Suprapubic skin (tissue), 4 donors: Measurements from ENCODE around the gene CACNG7. TPM values are rescaled to one million over a fixed set of nuclear protein-coding genes. Genes with fewer than 3 reads are reported as not detected.

ENCODE experiments used
- DNase-seq, 2 donors: peaks; one replicate each; pipeline ENCODE4 v3.0.0-alpha.2; 2019; ENCODE audit warnings: low spot score in 2 of 2
- H3K27ac ChIP-seq: fragments of 200-600 bp; sonication (generic); one replicate; pipeline ENCODE4 v1.5.1; 2019
- H3K27me3 ChIP-seq: fragments of 200-600 bp; sonication (generic); one replicate; pipeline ENCODE4 v1.5.1; 2019
- H3K36me3 ChIP-seq: fragments of 200-600 bp; sonication (generic); one replicate; pipeline ENCODE4 v1.5.1; 2019
- H3K4me1 ChIP-seq: fragments of 200-600 bp; sonication (generic); one replicate; pipeline ENCODE4 v1.5.1; 2019
- H3K4me3 ChIP-seq: fragments of 200-600 bp; sonication (generic); one replicate; pipeline ENCODE4 v1.5.1; 2019; ENCODE audit warnings: mild to moderate bottlenecking
- H3K9me3 ChIP-seq: fragments of 200-600 bp; sonication (generic); one replicate; pipeline ENCODE4 v1.5.1; 2019
- CTCF ChIP-seq, 2 donors: fragments of 200-600 bp in 1 of 2; fragments of 450-650 bp in 1 of 2; sonication (generic) in 1 of 2; IDR thresholded peaks; one replicate each; pipeline ENCODE4 v1.5.1; 2016 to 2019; ENCODE audit warnings: antibody characterized with exemption in 2 of 2, mild to moderate bottlenecking in 1 of 2, moderate library complexity in 1 of 2
- EP300 ChIP-seq: sonication (generic); formaldehyde crosslinking; IDR thresholded peaks from one replicate; pipeline ENCODE4 v1.6.1; 2017; ENCODE audit warnings: antibody characterized with exemption
- POLR2A ChIP-seq, 2 donors: fragments of 450-650 bp; IDR thresholded peaks; one replicate each; pipeline ENCODE4 v1.6.1; 2017; ENCODE audit warnings: antibody characterized with exemption in 2 of 2, mild to moderate bottlenecking in 2 of 2, moderate library complexity in 2 of 2
- POLR2AphosphoS5 ChIP-seq, 3 donors: sonication (generic); formaldehyde crosslinking; IDR thresholded peaks; one replicate each; pipeline ENCODE4 v1.6.1; 2017; ENCODE audit warnings: antibody characterized with exemption in 3 of 3
- WGBS: methylation state at CpG from one replicate; pipeline ENCODE4 v1.1.5; 2018; 5-methylcytosine and 5-hydroxymethylcytosine counted together
- total RNA-seq, 4 donors: library from RNA; depleted of rRNA; stranded (reverse); fragments of >200 nt; gene quantifications; one replicate each; pipeline ENCODE4 v1.1.0, GENCODE V29; 2016

Gene CACNG7
- total RNA-seq, 4 donors from 2014 or later, result not detected

- DNase-seq, result no peak
- H3K27ac ChIP-seq, result no peak overlapping the region
- no peaks in the 10 kb centered on the region for H3K9me3 ChIP-seq
- no peaks in the 10 kb centered on the region for H3K36me3 ChIP-seq
- no peak for TF ChIP-seq POLR2AphosphoS5 (IDR thresholded peaks at IDR 0.05)
- no peak for TF ChIP-seq POLR2A (IDR thresholded peaks at IDR 0.05)
- H3K4me3 ChIP-seq, result no peak overlapping the region
- peaks cover 67% of the 10 kb centered on the region for H3K27me3 ChIP-seq
- H3K4me1 ChIP-seq, result peaks cover 10% of the 10 kb centered on the region
- WGBS, result 92% methylated on average over 1 of the region's 1 CpG
Measured at GRCh38 chr19:53905787-53906186, 3.3 kb upstream of the CACNG7 start.

- WGBS, result 12% methylated on average over 34 of the region's 48 CpGs
- TF ChIP-seq EP300, result no peak
- TF ChIP-seq CTCF (IDR thresholded peaks at IDR 0.05), result peak; percentile 20 to 84
- peaks cover 10% of the 10 kb centered on the region for H3K4me1 ChIP-seq
- peaks cover 70% of the 10 kb centered on the region for H3K27me3 ChIP-seq
- no peaks in the 10 kb centered on the region for H3K9me3 ChIP-seq
- no peak overlapping the region for H3K4me3 ChIP-seq
- H3K36me3 ChIP-seq, result no peaks in the 10 kb centered on the region
- H3K27ac ChIP-seq, result no peak overlapping the region
- DNase-seq, result no peak
Measured at GRCh38 chr19:53906211-53907192, 2.6 kb upstream of the CACNG7 start.

GRCh38 chr19:53907193-53907581 lies 1.9 kb upstream of the CACNG7 start:
- no peak for DNase-seq
- H3K36me3 ChIP-seq, result no peaks in the 10 kb centered on the region
- no peak for TF ChIP-seq POLR2A (IDR thresholded peaks at IDR 0.05)
- no peak for TF ChIP-seq EP300
- no peak for TF ChIP-seq POLR2AphosphoS5 (IDR thresholded peaks at IDR 0.05)
- TF ChIP-seq CTCF (IDR thresholded peaks at IDR 0.05), result no peak
- H3K9me3 ChIP-seq, result no peaks in the 10 kb centered on the region
- peaks cover 10% of the 10 kb centered on the region for H3K4me1 ChIP-seq
- H3K4me3 ChIP-seq, result no peak overlapping the region
- WGBS, result 29% methylated on average over 14 of the region's 14 CpGs
- no peak overlapping the region for H3K27ac ChIP-seq
- H3K27me3 ChIP-seq, result peaks cover 77% of the 10 kb centered on the region

DNA sequence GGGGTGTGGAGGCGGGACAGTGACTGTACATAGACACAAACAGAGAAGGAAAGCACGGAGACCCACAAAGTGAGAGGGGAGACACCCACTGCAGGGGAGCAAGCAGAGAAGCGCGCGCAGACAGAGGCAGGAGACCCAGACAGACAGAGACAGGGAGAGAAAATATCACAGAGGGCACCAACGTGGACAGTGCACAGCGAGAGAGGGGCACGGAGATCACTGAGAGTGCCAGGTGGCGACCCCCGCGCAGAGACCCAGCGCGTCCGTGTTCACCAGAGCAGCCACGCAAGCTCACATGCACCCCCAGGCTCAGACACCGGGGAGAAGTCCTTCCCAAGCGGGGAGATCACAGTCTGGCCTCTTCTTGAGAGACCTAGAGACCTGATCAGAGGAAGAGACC lies 1.4 kb upstream of the CACNG7 start:
- Histone ChIP-seq H3K27me3 (peaks cover 82% of the 10 kb centered on the region), H3K4me3 (no peak overlapping the region), H3K27ac (no peak overlapping the region), H3K36me3 (no peaks in the 10 kb centered on the region), H3K4me1 (peaks cover 10% of the 10 kb centered on the region), H3K9me3 (no peaks in the 10 kb centered on the region)
- TF ChIP-seq POLR2A (IDR thresholded peaks at IDR 0.05) (no peak), EP300 (no peak), POLR2AphosphoS5 (IDR thresholded peaks at IDR 0.05) (no peak), CTCF (IDR thresholded peaks at IDR 0.05) (no peak)
- 13% methylated on average over 17 of the region's 17 CpGs for WGBS
- no peak for DNase-seq

DNA sequence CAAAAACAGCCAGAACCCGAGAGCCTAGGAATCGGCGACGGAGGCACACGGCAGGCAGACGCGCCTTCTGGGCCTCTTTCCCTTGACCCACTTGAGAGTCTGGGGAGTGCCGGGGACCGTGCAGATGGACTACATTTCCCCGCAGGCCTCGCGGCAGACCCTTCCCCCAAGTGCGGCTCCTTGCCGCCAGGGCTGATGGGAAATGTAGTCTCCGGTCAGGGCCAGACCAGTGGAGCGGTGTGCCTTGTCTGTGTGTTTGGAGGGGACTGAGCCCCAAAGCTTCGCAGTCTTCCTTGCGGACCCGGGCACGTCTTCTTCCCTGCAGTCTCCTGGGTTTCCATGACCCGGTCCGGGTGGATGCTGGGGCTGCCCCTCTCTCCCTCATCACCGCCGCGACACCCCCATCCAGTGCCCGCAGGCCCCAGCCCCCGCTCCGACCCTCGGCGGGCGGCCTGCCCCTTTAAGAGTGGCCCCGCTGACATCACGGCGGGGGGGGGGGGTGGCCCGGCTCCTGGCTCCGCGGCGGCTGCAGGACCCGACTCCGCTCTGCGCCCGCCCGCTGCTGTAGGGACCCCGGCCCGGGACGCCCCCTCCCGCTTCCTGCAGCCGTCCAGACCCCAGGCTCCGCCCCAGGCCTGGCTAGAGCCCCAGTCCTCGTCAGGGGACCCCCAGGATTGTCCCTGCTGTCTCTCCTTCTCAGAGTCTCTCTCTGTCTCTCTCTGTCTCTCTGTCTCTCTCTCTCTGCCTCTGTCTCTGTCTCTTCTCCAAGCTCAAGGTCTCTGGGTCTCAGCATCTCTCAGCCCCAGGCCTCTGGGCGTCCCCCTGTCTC lies 758 bp upstream of the CACNG7 start:
- no peak overlapping the region for H3K4me3 ChIP-seq
- H3K4me1 ChIP-seq, result peaks cover 10% of the 10 kb centered on the region
- no peak overlapping the region for H3K27ac ChIP-seq
- H3K27me3 ChIP-seq, result peaks cover 88% of the 10 kb centered on the region
- WGBS, result 3% methylated on average over 5 of the region's 51 CpGs
- no peaks in the 10 kb centered on the region for H3K9me3 ChIP-seq
- no peak for DNase-seq
- TF ChIP-seq EP300 (no peak), CTCF (IDR thresholded peaks at IDR 0.05) (no peak), POLR2AphosphoS5 (IDR thresholded peaks at IDR 0.05) (no peak), POLR2A (IDR thresholded peaks at IDR 0.05) (no peak)
- no peaks in the 10 kb centered on the region for H3K36me3 ChIP-seq
